Mammary epithelial cell (primary cell): ENCODE data around the gene HMGN5.

ENCODE experiments used
- EZH2 ChIP-seq: IDR thresholded peaks from 2 replicates; pipeline ENCODE4 v1.6.1; 2012; ENCODE audit warnings: low read length, inconsistent platforms, borderline replicate concordance
- TF ChIP-seq, protein P1 (sequence below), 2 donors: IDR thresholded peaks in 1 of 2; conservative IDR thresholded peaks in 1 of 2; 2 replicates each; pipeline ENCODE4 v1.5.1; 2011 to 2012; ENCODE audit warnings: inconsistent platforms in 2 of 2, low read length in 2 of 2, mild to moderate bottlenecking in 2 of 2, control low read depth in 1 of 2, low read depth in 1 of 2; ENCODE audit not compliant: insufficient read depth in 1 of 2; ENCODE audit errors: extremely low read depth in 1 of 2

DNA sequence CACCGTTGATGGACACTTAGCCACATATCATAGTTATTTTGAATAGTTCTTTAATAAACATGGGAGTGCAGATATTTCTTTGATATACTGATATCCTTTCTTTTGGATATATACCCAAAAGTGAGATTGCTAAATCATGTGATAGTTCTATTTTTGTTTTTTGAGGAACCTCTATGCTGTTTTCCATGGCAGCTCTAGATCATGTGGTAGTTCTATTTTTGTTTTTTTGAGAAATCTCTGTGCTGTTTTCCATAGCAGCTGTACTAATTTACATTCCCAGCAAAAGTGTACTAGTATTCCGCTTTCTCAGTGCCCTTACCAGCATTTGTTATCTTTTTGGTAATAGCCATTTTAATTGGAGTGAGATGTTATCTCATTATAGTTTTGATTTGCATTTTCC lies 3.8 kb upstream of the HMGN5 start:
- TF ChIP-seq, protein P1, sequence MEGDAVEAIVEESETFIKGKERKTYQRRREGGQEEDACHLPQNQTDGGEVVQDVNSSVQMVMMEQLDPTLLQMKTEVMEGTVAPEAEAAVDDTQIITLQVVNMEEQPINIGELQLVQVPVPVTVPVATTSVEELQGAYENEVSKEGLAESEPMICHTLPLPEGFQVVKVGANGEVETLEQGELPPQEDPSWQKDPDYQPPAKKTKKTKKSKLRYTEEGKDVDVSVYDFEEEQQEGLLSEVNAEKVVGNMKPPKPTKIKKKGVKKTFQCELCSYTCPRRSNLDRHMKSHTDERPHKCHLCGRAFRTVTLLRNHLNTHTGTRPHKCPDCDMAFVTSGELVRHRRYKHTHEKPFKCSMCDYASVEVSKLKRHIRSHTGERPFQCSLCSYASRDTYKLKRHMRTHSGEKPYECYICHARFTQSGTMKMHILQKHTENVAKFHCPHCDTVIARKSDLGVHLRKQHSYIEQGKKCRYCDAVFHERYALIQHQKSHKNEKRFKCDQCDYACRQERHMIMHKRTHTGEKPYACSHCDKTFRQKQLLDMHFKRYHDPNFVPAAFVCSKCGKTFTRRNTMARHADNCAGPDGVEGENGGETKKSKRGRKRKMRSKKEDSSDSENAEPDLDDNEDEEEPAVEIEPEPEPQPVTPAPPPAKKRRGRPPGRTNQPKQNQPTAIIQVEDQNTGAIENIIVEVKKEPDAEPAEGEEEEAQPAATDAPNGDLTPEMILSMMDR (conservative IDR thresholded peaks at IDR 0.05 in 1 of 2, IDR thresholded peaks at IDR 0.05 in 1 of 2; ENCODE audit: extremely low read depth in 1 of 2, insufficient read depth in 1 of 2, low read depth in 1 of 2, low read length in 2 of 2) = no peak
- no peak for TF ChIP-seq EZH2
